Thyroid gland (tissue), 4 donors: ENCODE measurements around the gene SLC19A1.

Experiments used
- CTCF ChIP-seq, 6 experiments: fragments of 200-600 bp in 3 of 6; fragments of 450-650 bp in 3 of 6; sonication (generic) in 3 of 6; IDR thresholded peaks; one replicate each; pipeline ENCODE4 v1.5.1; 2016 to 2019; ENCODE audit warnings: antibody characterized with exemption in 6 of 6, mild to moderate bottlenecking in 2 of 6, inconsistent platforms in 1 of 6, moderate library complexity in 1 of 6
- POLR2A ChIP-seq, 2 donors: fragments of 450-650 bp; IDR thresholded peaks; one replicate each; pipeline ENCODE4 v1.6.1; 2017; ENCODE audit warnings: antibody characterized with exemption in 2 of 2, mild to moderate bottlenecking in 2 of 2, moderate library complexity in 1 of 2

- no peak for TF ChIP-seq POLR2A (IDR thresholded peaks at IDR 0.05)
- no peak for TF ChIP-seq CTCF (IDR thresholded peaks at IDR 0.05)
Measured at GRCh38 chr21:45475004-45475685, 67.1 kb downstream of the SLC19A1 start.
